ENCODE data around the gene HS6ST2. TPM values are rescaled to one million over a fixed set of nuclear protein-coding genes. Genes with fewer than 3 reads are reported as not detected.

Gene HS6ST2
- polyA plus RNA-seq, 1 of the 3 experiments (the other 2 are of a cell fraction): 0.05 TPM

DNA sequence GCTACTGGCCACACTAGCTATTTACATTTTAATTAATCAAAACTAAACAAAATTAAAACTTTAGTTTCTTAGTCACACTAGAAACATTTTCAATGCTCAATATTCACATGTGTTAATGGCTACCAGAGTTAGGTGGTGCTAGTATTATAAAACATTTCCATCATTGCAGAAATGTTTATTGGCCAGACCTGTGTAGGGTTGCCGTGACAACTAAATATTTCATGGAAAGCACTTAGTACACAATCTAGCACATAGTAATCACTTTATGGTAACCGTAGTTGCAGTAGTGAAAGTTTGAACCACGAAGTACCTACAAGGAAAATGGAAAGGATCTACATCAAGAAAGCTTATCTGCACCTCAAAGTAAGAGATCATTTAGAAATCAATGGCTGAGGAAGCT is 95.9 kb downstream of the HS6ST2 start:
- ChIA-PET POLR2A (no interaction called here), CTCF (no interaction called here)
- Histone ChIP-seq H3K27me3 (ENCODE audit: insufficient read depth) (no peaks in the 10 kb centered on the region; the same call in 1 of the 2 replicates), H3K79me2 (ENCODE audit: insufficient read depth) (no peaks in the 10 kb centered on the region), H3K9ac (no peak overlapping the region), H3K4me1 (ENCODE audit: control insufficient read depth in 1 of 2, insufficient read depth in 2 of 2, low read depth in 1 of 2, low read length in 1 of 2) (no peaks in the 10 kb centered on the region), H3K36me3 (replicated peaks in 1 of 2; ENCODE audit: control insufficient read depth in 1 of 2, insufficient read depth in 2 of 2, low read length in 1 of 2) (no peaks in the 10 kb centered on the region), H3K9me3 (no peaks in the 10 kb centered on the region), H3F3A (replicated peaks; ENCODE audit: insufficient read depth) (no peaks in the 10 kb centered on the region), H3K4me3 (ENCODE audit: low read depth in 2 of 2, low read length in 1 of 2) (no peak overlapping the region), H3K27ac (ENCODE audit: low read depth in 2 of 2, low read length in 1 of 2) (no peak overlapping the region), H3K4me2 (no peak overlapping the region), H4K20me1 (ENCODE audit: insufficient read depth) (no peaks in the 10 kb centered on the region), H2AFZ (ENCODE audit: low read depth) (no peak overlapping the region), H3K9me2 (no peaks in the 10 kb centered on the region)
- no peak for TF ChIP-seq RAD21 (IDR thresholded peaks at IDR 0.05; ENCODE audit: low read length)
- WGBS (ENCODE audit: low lambda C conversion rate): 13% methylated on average over 3 of the region's 3 CpGs
- no peak for DNase-seq

DNA sequence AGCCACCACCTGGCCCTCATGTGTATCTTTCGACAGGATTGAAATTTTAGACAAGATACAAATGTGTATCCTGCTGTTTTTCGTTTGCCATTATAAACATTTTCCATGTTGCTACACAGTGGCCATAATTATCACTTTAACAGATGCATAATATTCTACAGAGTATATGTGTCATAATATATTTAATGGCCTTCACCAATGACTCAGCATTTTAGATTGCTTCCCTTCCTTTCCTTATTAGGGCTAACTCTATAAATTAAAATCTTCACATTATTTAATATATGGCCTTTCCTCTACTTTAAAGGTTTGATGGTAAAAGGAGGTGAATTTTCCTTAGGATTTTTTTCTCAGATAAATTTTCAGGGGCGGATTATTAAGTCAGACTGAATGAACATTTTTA is 97.4 kb downstream of the HS6ST2 start:
- H3F3A ChIP-seq (replicated peaks; ENCODE audit: insufficient read depth): no peaks in the 10 kb centered on the region
- H4K20me1 ChIP-seq (ENCODE audit: insufficient read depth): no peaks in the 10 kb centered on the region
- no peak overlapping the region for H3K27ac ChIP-seq (ENCODE audit: low read depth in 2 of 2, low read length in 1 of 2)
- CTCF ChIA-PET: no interaction called here
- no peak overlapping the region for H3K9ac ChIP-seq
- TF ChIP-seq RAD21 (IDR thresholded peaks at IDR 0.05; ENCODE audit: low read length) (no peak), FOSL2 (IDR thresholded peaks at IDR 0.05; ENCODE audit: borderline replicate concordance, low read depth) (no peak), ELF1 (IDR thresholded peaks at IDR 0.05) (no peak), TCF12 (IDR thresholded peaks at IDR 0.05) (no peak), RCOR1 (IDR thresholded peaks at IDR 0.05; ENCODE audit: low read length) (no peak), RXRA (IDR thresholded peaks at IDR 0.05; ENCODE audit: borderline replicate concordance, low read depth) (no peak), SMC3 (IDR thresholded peaks at IDR 0.05; ENCODE audit: low read depth, low read length) (no peak), RFX5 (IDR thresholded peaks at IDR 0.05; ENCODE audit: low read length) (no peak), MEF2A (IDR thresholded peaks at IDR 0.05; ENCODE audit: borderline replicate concordance, low read depth) (no peak), GATA2 (CRISPR knock-in tag; IDR thresholded peaks at IDR 0.05) (no peak), NFIC (IDR thresholded peaks at IDR 0.05; ENCODE audit: borderline replicate concordance) (no peak)
- TF ChIP-seq, protein P1, sequence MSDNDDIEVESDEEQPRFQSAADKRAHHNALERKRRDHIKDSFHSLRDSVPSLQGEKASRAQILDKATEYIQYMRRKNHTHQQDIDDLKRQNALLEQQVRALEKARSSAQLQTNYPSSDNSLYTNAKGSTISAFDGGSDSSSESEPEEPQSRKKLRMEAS (IDR thresholded peaks at IDR 0.05; ENCODE audit: low read depth): no peak
- TF ChIP-seq, protein P2, sequence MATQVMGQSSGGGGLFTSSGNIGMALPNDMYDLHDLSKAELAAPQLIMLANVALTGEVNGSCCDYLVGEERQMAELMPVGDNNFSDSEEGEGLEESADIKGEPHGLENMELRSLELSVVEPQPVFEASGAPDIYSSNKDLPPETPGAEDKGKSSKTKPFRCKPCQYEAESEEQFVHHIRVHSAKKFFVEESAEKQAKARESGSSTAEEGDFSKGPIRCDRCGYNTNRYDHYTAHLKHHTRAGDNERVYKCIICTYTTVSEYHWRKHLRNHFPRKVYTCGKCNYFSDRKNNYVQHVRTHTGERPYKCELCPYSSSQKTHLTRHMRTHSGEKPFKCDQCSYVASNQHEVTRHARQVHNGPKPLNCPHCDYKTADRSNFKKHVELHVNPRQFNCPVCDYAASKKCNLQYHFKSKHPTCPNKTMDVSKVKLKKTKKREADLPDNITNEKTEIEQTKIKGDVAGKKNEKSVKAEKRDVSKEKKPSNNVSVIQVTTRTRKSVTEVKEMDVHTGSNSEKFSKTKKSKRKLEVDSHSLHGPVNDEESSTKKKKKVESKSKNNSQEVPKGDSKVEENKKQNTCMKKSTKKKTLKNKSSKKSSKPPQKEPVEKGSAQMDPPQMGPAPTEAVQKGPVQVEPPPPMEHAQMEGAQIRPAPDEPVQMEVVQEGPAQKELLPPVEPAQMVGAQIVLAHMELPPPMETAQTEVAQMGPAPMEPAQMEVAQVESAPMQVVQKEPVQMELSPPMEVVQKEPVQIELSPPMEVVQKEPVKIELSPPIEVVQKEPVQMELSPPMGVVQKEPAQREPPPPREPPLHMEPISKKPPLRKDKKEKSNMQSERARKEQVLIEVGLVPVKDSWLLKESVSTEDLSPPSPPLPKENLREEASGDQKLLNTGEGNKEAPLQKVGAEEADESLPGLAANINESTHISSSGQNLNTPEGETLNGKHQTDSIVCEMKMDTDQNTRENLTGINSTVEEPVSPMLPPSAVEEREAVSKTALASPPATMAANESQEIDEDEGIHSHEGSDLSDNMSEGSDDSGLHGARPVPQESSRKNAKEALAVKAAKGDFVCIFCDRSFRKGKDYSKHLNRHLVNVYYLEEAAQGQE (IDR thresholded peaks at IDR 0.05; ENCODE audit: low read depth, low read length): no peak
- TF ChIP-seq, protein P3, sequence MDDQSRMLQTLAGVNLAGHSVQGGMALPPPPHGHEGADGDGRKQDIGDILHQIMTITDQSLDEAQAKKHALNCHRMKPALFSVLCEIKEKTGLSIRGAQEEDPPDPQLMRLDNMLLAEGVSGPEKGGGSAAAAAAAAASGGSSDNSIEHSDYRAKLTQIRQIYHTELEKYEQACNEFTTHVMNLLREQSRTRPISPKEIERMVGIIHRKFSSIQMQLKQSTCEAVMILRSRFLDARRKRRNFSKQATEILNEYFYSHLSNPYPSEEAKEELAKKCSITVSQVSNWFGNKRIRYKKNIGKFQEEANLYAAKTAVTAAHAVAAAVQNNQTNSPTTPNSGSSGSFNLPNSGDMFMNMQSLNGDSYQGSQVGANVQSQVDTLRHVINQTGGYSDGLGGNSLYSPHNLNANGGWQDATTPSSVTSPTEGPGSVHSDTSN (IDR thresholded peaks at IDR 0.05): no peak
- TF ChIP-seq, protein P4, sequence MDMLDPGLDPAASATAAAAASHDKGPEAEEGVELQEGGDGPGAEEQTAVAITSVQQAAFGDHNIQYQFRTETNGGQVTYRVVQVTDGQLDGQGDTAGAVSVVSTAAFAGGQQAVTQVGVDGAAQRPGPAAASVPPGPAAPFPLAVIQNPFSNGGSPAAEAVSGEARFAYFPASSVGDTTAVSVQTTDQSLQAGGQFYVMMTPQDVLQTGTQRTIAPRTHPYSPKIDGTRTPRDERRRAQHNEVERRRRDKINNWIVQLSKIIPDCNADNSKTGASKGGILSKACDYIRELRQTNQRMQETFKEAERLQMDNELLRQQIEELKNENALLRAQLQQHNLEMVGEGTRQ (IDR thresholded peaks at IDR 0.05; ENCODE audit: borderline replicate concordance, low read depth, low read length): no peak
- H3K36me3 ChIP-seq (replicated peaks in 1 of 2; ENCODE audit: control insufficient read depth in 1 of 2, insufficient read depth in 2 of 2, low read length in 1 of 2): no peaks in the 10 kb centered on the region
- no peaks in the 10 kb centered on the region for H3K9me3 ChIP-seq
- no peaks in the 10 kb centered on the region; the same call in 1 of the 2 replicates for H3K27me3 ChIP-seq (ENCODE audit: insufficient read depth)
- H3K79me2 ChIP-seq (ENCODE audit: insufficient read depth): no peaks in the 10 kb centered on the region
- no peaks in the 10 kb centered on the region for H3K9me2 ChIP-seq
- POLR2A ChIA-PET: no interaction called here
- no peak overlapping the region for H2AFZ ChIP-seq (ENCODE audit: low read depth)
- no peak overlapping the region for H3K4me2 ChIP-seq
- no peaks in the 10 kb centered on the region for H3K4me1 ChIP-seq (ENCODE audit: control insufficient read depth in 1 of 2, insufficient read depth in 2 of 2, low read depth in 1 of 2, low read length in 1 of 2)
- no peak for DNase-seq
- H3K4me3 ChIP-seq (ENCODE audit: low read depth in 2 of 2, low read length in 1 of 2): no peak overlapping the region
- WGBS (ENCODE audit: low lambda C conversion rate): 19% methylated on average over 3 of the region's 3 CpGs

Data from SK-N-SH (cell line).